Fibroblast of villous mesenchyme (primary cell): ENCODE measurements around the gene CALR. TPM values are rescaled to one million over a fixed set of nuclear protein-coding genes. Genes with fewer than 3 reads are reported as not detected.

Source experiments
- DNase-seq: peaks from one replicate; pipeline ENCODE4 v3.0.0-alpha.2; 2010; ENCODE audit warnings: low read depth
- H3K4me3 ChIP-seq: 2 replicates; pipeline ENCODE4 v1.5.1; 2011; ENCODE audit warnings: low read depth, mild to moderate bottlenecking, low read length
- total RNA-seq: library from RNA; depleted of rRNA; stranded (reverse); fragments of >200 nt; gene quantifications from 2 replicates; pipeline ENCODE4 v1.2.3, GENCODE V29; 2012
- TF ChIP-seq, protein P1 (sequence below): IDR thresholded peaks from 2 replicates; pipeline ENCODE4 v1.5.1; 2012; ENCODE audit warnings: low read depth, mild to moderate bottlenecking, low read length; ENCODE audit not compliant: insufficient read depth

CALR gene
- total RNA-seq, 1 donor = 2,588 TPM

DNA sequence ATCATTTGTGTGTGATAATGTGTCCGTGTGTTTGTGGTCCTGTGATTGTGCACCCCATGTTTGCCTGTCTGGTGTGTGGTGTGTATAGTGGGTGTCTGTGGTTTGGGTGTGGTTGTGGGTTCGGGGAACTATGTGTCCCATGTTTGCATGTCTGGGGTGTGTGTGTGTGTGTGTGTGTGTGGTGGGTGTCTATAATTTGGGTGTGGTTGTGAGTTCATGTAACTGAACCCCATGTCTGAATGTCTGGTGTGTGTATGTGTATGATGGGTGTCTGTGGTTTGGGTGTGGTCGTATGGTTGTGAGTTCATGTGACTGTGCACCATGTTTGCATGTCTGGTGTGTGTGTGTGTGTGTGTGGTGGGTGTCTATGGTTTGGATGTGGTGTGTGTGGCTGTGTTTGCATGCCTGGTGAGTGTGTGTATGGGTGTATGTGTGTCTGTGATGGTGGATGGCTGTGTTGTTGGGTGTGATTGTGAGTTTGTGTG, 45.8 kb downstream of the CALR start:
- DNase-seq = no peak
- TF ChIP-seq, protein P1, sequence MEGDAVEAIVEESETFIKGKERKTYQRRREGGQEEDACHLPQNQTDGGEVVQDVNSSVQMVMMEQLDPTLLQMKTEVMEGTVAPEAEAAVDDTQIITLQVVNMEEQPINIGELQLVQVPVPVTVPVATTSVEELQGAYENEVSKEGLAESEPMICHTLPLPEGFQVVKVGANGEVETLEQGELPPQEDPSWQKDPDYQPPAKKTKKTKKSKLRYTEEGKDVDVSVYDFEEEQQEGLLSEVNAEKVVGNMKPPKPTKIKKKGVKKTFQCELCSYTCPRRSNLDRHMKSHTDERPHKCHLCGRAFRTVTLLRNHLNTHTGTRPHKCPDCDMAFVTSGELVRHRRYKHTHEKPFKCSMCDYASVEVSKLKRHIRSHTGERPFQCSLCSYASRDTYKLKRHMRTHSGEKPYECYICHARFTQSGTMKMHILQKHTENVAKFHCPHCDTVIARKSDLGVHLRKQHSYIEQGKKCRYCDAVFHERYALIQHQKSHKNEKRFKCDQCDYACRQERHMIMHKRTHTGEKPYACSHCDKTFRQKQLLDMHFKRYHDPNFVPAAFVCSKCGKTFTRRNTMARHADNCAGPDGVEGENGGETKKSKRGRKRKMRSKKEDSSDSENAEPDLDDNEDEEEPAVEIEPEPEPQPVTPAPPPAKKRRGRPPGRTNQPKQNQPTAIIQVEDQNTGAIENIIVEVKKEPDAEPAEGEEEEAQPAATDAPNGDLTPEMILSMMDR = no peak
- no peak overlapping the region for H3K4me3 ChIP-seq

DNA sequence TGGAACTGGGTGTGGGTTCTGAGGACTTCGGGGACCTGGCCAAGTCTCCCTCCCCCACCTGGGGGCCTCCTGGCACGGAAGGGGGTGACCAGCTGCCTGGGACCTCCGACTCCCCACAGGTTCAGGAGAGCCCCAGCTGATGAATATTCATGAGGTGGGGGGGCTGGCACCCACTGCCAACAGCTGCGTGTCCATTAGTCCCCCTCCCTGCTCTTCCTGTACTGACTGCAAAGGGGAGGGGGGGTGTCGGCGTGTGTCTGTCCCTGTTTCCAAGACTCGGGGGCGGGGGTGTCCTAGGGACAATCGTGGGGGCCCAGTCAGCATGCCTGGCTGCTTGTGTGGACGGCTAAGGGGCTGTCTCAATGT, 46.3 kb downstream of the CALR start:
- no peak overlapping the region for H3K4me3 ChIP-seq
- DNase-seq = no peak
- TF ChIP-seq, protein P1 = no peak

DNA sequence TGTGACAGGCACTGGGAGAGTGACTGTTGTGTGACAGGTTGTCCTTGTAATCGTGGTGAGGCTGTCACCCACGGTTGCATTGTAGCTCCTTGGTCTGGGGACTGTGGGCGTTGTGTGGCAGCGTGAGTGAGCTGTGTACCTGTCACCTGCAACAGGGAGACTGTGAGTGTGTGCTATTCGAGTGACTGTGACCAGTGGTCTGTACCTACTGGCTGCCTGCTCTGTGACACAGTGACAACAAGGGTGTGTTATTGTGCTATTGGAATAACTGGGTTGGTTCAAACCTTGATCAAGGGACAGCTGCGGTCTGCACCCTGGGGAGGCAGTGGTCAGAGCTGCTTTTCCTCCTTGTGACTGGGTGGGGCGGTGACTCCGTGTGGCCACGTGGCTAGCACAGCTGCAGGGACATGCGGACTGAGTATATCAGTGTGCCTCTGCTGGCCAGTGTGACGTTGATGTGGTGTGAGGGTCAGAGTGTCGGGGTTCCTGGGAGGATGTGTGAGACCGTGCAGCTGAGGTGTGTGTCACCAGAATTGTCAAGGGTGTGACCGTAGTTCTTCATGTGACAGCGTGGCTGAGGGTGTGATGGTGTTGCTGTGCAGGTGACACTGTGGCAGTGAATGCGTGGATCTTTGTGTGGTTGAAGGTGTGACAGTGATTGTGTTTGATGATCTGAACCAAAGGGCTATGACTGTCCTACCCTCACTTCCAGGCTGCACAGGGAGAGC, 46.8 kb downstream of the CALR start:
- peak; percentile 64 for DNase-seq
- H3K4me3 ChIP-seq = no peak overlapping the region
- TF ChIP-seq, protein P1 = no peak

DNA sequence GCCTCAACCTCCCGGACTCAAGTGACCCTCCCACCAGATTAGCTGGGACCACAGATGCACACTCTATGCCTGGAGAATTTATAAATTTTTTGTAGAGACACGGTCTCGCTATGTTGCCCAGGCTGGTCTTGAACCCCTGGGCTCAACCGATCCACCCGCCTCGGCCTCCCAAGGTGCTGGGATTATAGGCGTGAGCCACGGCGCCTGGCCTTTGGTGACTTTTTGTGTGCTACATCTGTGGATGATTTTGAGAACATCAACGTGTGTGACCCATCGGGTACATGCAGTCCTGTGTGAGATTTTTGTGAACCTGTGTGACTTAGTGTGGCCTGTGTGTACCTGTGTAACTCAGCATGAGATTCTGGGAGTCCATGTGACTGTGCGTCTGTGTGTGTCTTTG, 48.3 kb downstream of the CALR start:
- TF ChIP-seq, protein P1 = no peak
- no peak overlapping the region for H3K4me3 ChIP-seq
- no peak for DNase-seq

DNA sequence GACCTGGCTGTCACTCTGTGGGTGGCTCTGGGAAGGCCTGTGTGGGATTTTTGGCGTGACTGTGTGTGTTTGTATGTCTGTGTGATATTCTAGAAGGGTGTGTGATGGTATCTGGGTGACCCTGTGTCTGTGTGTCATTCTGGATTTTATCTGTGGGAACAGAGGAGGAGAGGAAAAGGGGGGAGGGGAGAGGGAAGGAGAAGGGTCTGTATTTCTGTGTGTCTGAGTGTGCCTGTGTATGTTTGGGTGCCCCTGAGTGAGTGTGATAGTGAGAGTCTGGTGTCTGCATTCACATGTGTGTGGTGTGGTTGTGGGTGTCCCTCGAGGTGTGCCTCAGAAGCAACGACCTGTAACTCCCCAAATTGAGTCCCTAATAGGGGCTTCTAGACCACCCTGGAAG, 48.8 kb downstream of the CALR start:
- TF ChIP-seq, protein P1 = no peak
- DNase-seq = no peak
- H3K4me3 ChIP-seq = no peak overlapping the region

DNA sequence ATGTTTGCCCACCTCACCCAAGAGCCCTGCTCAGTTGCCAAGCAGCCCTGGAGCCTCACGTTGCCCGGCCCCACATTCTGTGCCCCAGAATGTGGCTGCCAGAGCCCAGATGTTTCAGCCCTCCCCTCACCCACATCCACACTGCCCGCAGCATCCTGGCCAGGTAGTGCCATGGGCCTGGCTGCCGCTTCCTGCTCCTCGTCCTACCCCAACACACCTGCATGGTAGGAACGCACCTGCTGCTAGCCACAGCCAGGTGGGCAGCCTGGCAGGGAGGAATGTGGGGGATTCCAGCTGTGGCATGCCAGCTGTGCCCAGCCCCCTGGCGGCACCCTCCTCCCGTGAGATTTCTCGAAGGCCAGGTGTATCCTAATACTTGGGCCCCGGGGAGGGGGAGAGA, 49.4 kb downstream of the CALR start:
- no peak overlapping the region for H3K4me3 ChIP-seq
- no peak for DNase-seq
- TF ChIP-seq, protein P1 = no peak

DNA sequence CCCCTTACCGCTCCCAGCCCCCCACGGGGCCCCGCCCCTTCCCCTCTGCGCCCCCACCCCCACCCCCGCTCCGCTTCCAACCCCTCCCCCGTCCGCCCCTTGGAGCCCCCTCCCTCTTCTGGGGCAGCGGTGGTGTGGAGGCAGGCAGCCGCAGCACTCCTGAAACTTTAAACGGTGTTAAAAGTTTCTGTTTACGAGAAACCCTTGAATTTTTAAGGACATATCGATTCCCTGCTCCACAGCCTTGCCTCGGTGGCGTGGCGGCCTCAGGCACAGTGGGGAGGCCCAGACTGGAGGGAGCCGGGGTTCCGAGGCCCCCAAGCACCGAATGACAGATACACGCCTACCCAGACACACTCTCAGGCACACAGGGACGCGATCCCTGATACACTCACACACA, 52.0 kb downstream of the CALR start:
- no peak for DNase-seq
- no peak overlapping the region for H3K4me3 ChIP-seq
- TF ChIP-seq, protein P1 = no peak
